H1 (cell line): Measurements from ENCODE around the gene SRRM4. TPM values are rescaled to one million over a fixed set of nuclear protein-coding genes. Genes with fewer than 3 reads are reported as not detected.
A peak's percentile ranks its signal among the peaks of the same experiment; 100 is the strongest.

ENCODE experiments used
- CTCF ChIA-PET: fragments of 300-600 bp; sonication (Branson Sonifier 250); formaldehyde crosslinking; loops from one replicate; lab custom pipeline; 2021; ENCODE audit not compliant: partially characterized antibody; lab: Charles Lee
- POLR2A ChIA-PET: fragments of 300-600 bp; sonication (Branson Sonifier 250); formaldehyde crosslinking; loops from one replicate; lab custom pipeline; 2021; ENCODE audit warnings: inconsistent platforms; ENCODE audit not compliant: partially characterized antibody; lab: Charles Lee
- DNase-seq, 2 experiments: peaks; one replicate each; pipeline versions ENCODE4 v3.0.0 to v3.0.0-alpha.2; 2010 to 2022; ENCODE audit warnings: low spot score in 2 of 2, low read depth in 1 of 2, mixed read lengths in 1 of 2
- FAIRE-seq: peaks from 2 replicates; lab custom pipeline; 2011; peaks lifted over from hg19 to GRCh38; lab: Jason Lieb, UNC
- H2AFZ ChIP-seq: 2 replicates; pipeline ENCODE4 v1.8.1; 2012; ENCODE audit warnings: low read length, inconsistent platforms
- H2AK5ac ChIP-seq: 2 replicates; pipeline ENCODE4 v1.6.1; 2013; ENCODE audit warnings: low read depth, low read length
- H2BK120ac ChIP-seq: replicated peaks from 2 replicates; pipeline ENCODE3; 2013; ENCODE audit warnings: low read depth, low read length, inconsistent platforms
- H2BK12ac ChIP-seq: 2 replicates; pipeline ENCODE4 v1.6.1; 2013; ENCODE audit warnings: low read depth, low read length
- H2BK15ac ChIP-seq: 2 replicates; pipeline ENCODE4 v1.6.1; 2013; ENCODE audit warnings: low read length
- H2BK20ac ChIP-seq: 2 replicates; pipeline ENCODE4 v1.6.1; 2013; ENCODE audit warnings: low read length
- H2BK5ac ChIP-seq: 2 replicates; pipeline ENCODE4 v1.6.1; 2013; ENCODE audit warnings: low read depth, low read length
- H3K14ac ChIP-seq: 2 replicates; pipeline ENCODE4 v1.6.1; 2013; ENCODE audit warnings: inconsistent platforms; ENCODE audit not compliant: insufficient read length
- H3K18ac ChIP-seq: 2 replicates; pipeline ENCODE4 v1.6.1; 2013; ENCODE audit warnings: low read length; ENCODE audit errors: extremely low read depth
- H3K23ac ChIP-seq: 2 replicates; pipeline ENCODE4 v1.6.1; 2013; ENCODE audit warnings: inconsistent platforms; ENCODE audit not compliant: insufficient read length
- H3K23me2 ChIP-seq: 2 replicates; pipeline ENCODE4 v1.6.1; 2013; ENCODE audit warnings: low read depth, low read length
- H3K27ac ChIP-seq: 2 replicates; pipeline ENCODE4 v1.6.1; 2011; ENCODE audit warnings: low read depth, low read length, inconsistent platforms
- H3K27me3 ChIP-seq, 4 experiments: replicated peaks in 1 of 4; 1 replicate in 1 of 4; 2 replicates in 3 of 4; pipeline versions ENCODE4 v1.6.1 to v1.8.1; 2011 to 2013; ENCODE audit warnings: low read length in 3 of 4, mild to moderate bottlenecking in 3 of 4, inconsistent platforms in 2 of 4, mixed read lengths in 2 of 4, moderate library complexity in 1 of 4; ENCODE audit not compliant: control insufficient read depth in 3 of 4, insufficient read depth in 3 of 4; ENCODE audit errors: extremely low read depth in 1 of 4
- H3K36me3 ChIP-seq, 4 experiments: 2 replicates each; pipeline versions ENCODE4 v1.6.1 to v1.8.1; 2011 to 2013; ENCODE audit warnings: mild to moderate bottlenecking in 4 of 4, low read length in 3 of 4, moderate library complexity in 2 of 4, control low read depth in 1 of 4, inconsistent platforms in 1 of 4; ENCODE audit not compliant: insufficient read depth in 4 of 4, control insufficient read depth in 2 of 4
- H3K4ac ChIP-seq: replicated peaks from 2 replicates; pipeline ENCODE3; 2013; ENCODE audit warnings: low read length, low read depth, mixed read lengths, inconsistent platforms; ENCODE audit not compliant: insufficient read length
- H3K4me1 ChIP-seq, 4 experiments: replicated peaks in 1 of 4; 1 replicate in 1 of 4; 2 replicates in 3 of 4; pipeline versions ENCODE4 v1.6.1 to v1.8.1; 2011 to 2013; ENCODE audit warnings: low read length in 3 of 4, inconsistent platforms in 2 of 4, mixed read lengths in 1 of 4; ENCODE audit not compliant: insufficient read depth in 4 of 4, control insufficient read depth in 3 of 4
- H3K4me2 ChIP-seq, 2 experiments: 2 replicates each; pipeline versions ENCODE4 v1.6.1 to v1.8.1; 2011 to 2013; ENCODE audit warnings: low read depth in 2 of 2, low read length in 2 of 2, control low read depth in 1 of 2, inconsistent platforms in 1 of 2, mild to moderate bottlenecking in 1 of 2; ENCODE audit not compliant: insufficient read depth in 1 of 2
- H3K4me3 ChIP-seq, 4 experiments: fragments of 200-600, 300-600 bp in 1 of 4; sonication (generic), shearing (Covaris generic), sonication (Bioruptor Twin) in 1 of 4; 2 replicates each; pipeline versions ENCODE4 v1.5.1 to v1.8.1; 2011 to 2016; ENCODE audit warnings: low read length in 4 of 4, low read depth in 3 of 4, control low read depth in 2 of 4, inconsistent platforms in 2 of 4, mild to moderate bottlenecking in 2 of 4, mixed read lengths in 1 of 4, moderate library complexity in 1 of 4; ENCODE audit not compliant: insufficient read depth in 2 of 4; ENCODE audit errors: extremely low read depth in 1 of 4
- H3K56ac ChIP-seq: replicated peaks from 2 replicates; pipeline ENCODE3; 2013; ENCODE audit warnings: low read depth, mild to moderate bottlenecking, mixed read lengths, low read length, inconsistent platforms; ENCODE audit not compliant: insufficient read length
- H3K79me1 ChIP-seq: 2 replicates; pipeline ENCODE4 v1.6.1; 2013; ENCODE audit warnings: low read depth, low read length, control low read depth
- H3K79me2 ChIP-seq, 2 experiments: 2 replicates each; pipeline versions ENCODE4 v1.6.1 to v1.8.1; 2012 to 2013; ENCODE audit warnings: low read length in 2 of 2, mild to moderate bottlenecking in 2 of 2, inconsistent platforms in 1 of 2; ENCODE audit not compliant: insufficient read depth in 2 of 2, control insufficient read depth in 1 of 2
- H3K9ac ChIP-seq, 4 experiments: replicated peaks in 1 of 4; 1 replicate in 1 of 4; 2 replicates in 3 of 4; pipeline versions ENCODE4 v1.6.1 to v1.8.1; 2011 to 2013; ENCODE audit warnings: low read depth in 3 of 4, low read length in 3 of 4, control low read depth in 2 of 4, mild to moderate bottlenecking in 2 of 4, moderate library complexity in 2 of 4, inconsistent platforms in 1 of 4; ENCODE audit errors: extremely low read depth in 1 of 4
- H3K9me3 ChIP-seq, 2 experiments: 2 replicates each; pipeline versions ENCODE4 v1.6.1 to v1.8.1; 2012 to 2013; ENCODE audit warnings: mild to moderate bottlenecking in 2 of 2, moderate library complexity in 2 of 2, control low read depth in 1 of 2, inconsistent platforms in 1 of 2, low read depth in 1 of 2, low read length in 1 of 2, mixed read lengths in 1 of 2; ENCODE audit not compliant: insufficient read depth in 2 of 2
- H4K20me1 ChIP-seq, 2 experiments: replicated peaks in 1 of 2; 2 replicates each; pipeline versions ENCODE3 to v1.8.1; 2011 to 2013; ENCODE audit warnings: inconsistent platforms in 2 of 2, low read length in 2 of 2, mild to moderate bottlenecking in 1 of 2; ENCODE audit not compliant: insufficient read depth in 2 of 2, control insufficient read depth in 1 of 2
- H4K5ac ChIP-seq: 2 replicates; pipeline ENCODE4 v1.6.1; 2013; ENCODE audit warnings: low read length, low read depth, mixed read lengths, inconsistent platforms; ENCODE audit not compliant: insufficient read length
- H4K8ac ChIP-seq: 2 replicates; pipeline ENCODE4 v1.8.0; 2013; ENCODE audit warnings: mild to moderate bottlenecking, moderate library complexity, low read length, inconsistent platforms; ENCODE audit not compliant: insufficient read depth; ENCODE audit errors: extremely low read depth
- H4K91ac ChIP-seq: replicated peaks from 2 replicates; pipeline ENCODE3; 2013; ENCODE audit warnings: low read length, mixed read lengths, inconsistent platforms; ENCODE audit not compliant: insufficient read length
- BCL11A ChIP-seq, 2 experiments: IDR thresholded peaks; one replicate each; pipeline ENCODE4 v1.6.1; 2011; ENCODE audit warnings: low read depth in 2 of 2, low read length in 2 of 2, mild to moderate bottlenecking in 2 of 2
- CREB1 ChIP-seq: IDR thresholded peaks from 2 replicates; pipeline ENCODE4 v1.6.1; 2012; ENCODE audit warnings: inconsistent platforms
- JUN ChIP-seq: IDR thresholded peaks from 2 replicates; pipeline ENCODE4 v1.6.1; 2011; ENCODE audit warnings: low read depth, mild to moderate bottlenecking, improper control_type of control experiment, low read length
- MAFK ChIP-seq: IDR thresholded peaks from 2 replicates; pipeline ENCODE4 v1.6.1; 2012; ENCODE audit warnings: low read depth, mild to moderate bottlenecking, improper control_type of control experiment, low read length
- RBBP5 ChIP-seq: IDR thresholded peaks from 2 replicates; pipeline ENCODE4 v1.7.1; 2012; ENCODE audit warnings: low read depth, mild to moderate bottlenecking, inconsistent platforms, low read length, moderate library complexity, borderline replicate concordance
- SP1 ChIP-seq: IDR thresholded peaks from 2 replicates; pipeline ENCODE4 v1.6.1; 2011; ENCODE audit warnings: low read depth, low read length
- SUZ12 ChIP-seq: fragments of 200-600 bp; sonication (generic); IDR thresholded peaks from 2 replicates; pipeline ENCODE4 v1.6.1; 2012; ENCODE audit warnings: mild to moderate bottlenecking, inconsistent platforms, low read length, moderate library complexity, mixed read lengths
- TAF1 ChIP-seq: IDR thresholded peaks from 2 replicates; pipeline ENCODE4 v1.6.1; 2011; ENCODE audit warnings: mild to moderate bottlenecking, low read depth, low read length
- TBP ChIP-seq: IDR thresholded peaks from 2 replicates; pipeline ENCODE4 v1.6.1; 2011; ENCODE audit warnings: low read depth, low read length, improper control_type of control experiment
- TCF12 ChIP-seq: IDR thresholded peaks from 2 replicates; pipeline ENCODE4 v1.6.1; 2011; ENCODE audit warnings: low read depth, mild to moderate bottlenecking, low read length
- WGBS, 2 experiments: shearing (Covaris generic) in 1 of 2; methylation state at CpG; one replicate each; pipeline versions ENCODE4 v1.1.6 to v1.1.7; 2013 to 2015; ENCODE audit warnings: low lambda C conversion rate in 2 of 2, mixed read lengths in 2 of 2, inconsistent platforms in 1 of 2, low coverage in 1 of 2, missing lambda C conversion rate in 1 of 2; ENCODE audit not compliant: insufficient replicate concordance in 2 of 2, insufficient coverage in 1 of 2, insufficient read length in 1 of 2; ENCODE audit errors: extremely low coverage in 1 of 2, missing lambda C conversion rate in 1 of 2; 5-methylcytosine and 5-hydroxymethylcytosine counted together
- polyA plus RNA-seq, 7 experiments: library from polyadenylated mRNA; depleted of rRNA in 3 of 7; stranded (reverse) in 5 of 7; unstranded in 2 of 7; fragments of >200 nt in 5 of 7; fragments of 200-250 nt in 2 of 7; gene quantifications; 1 replicate in 5 of 7; 2 replicates in 1 of 7; 4 replicates in 1 of 7; pipeline versions ENCODE4 v1.2.1 to v1.2.3, GENCODE V29; 2011 to 2013; ENCODE audit warnings: missing spikeins in 2 of 7, mixed read lengths in 2 of 7
- total RNA-seq: library from RNA; stranded (reverse); fragmentation: NEBNext Ultra II Directional; extraction: Animal tissue kit (Norgen Biotek cat#: 25700); gene quantifications from 2 replicates; pipeline ENCODE4 v1.2.1, GENCODE V29; 2021
- TF ChIP-seq, protein P1 (sequence below): IDR thresholded peaks from 2 replicates; pipeline ENCODE4 v1.6.1; 2011; ENCODE audit warnings: low read depth, mild to moderate bottlenecking, low read length; ENCODE audit not compliant: insufficient read depth

Gene SRRM4
- total and polyA plus RNA-seq, 2 of the 8 experiments (the other 6 are each of a cell fraction or from before 2014, with no cell fraction given) = 0.53 to 1.1 TPM

DNA sequence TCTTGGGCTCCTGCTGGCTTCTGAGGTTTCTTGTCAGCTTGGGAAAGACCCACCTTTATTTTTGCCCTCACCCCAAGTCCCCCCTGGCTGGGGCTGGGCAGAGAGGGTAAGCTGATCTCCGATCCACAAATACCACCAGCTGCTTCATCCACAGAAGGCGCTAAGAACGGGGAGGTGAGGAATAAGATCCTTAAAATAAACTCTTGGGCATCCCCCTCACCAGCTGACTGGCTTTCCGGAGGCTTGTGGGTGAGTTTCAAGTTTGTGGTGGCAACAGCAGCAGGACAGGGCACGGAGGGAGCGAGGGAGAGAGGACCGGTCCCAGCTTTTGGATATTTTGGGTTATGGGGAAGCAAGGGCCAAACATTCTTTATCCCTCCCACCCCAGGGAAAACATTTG is 176.6 kb downstream of the SRRM4 start:
- Histone ChIP-seq H3K9ac (no peak overlapping the region), H3K27ac (no peak overlapping the region), H3K36me3 (peaks cover 0 to 7% (median 0%) of the 10 kb centered on the region in 4 experiments; a peak in 1 of 8 replicates), H3K4ac (no peak overlapping the region), H2BK15ac (no peak overlapping the region), H3K27me3 (no peaks in the 10 kb centered on the region), H3K9me3 (no peaks in the 10 kb centered on the region; a peak in 1 of 4 replicates), H3K14ac (no peak overlapping the region), H2BK120ac (no peak overlapping the region), H3K4me2 (no peak overlapping the region), H3K4me3 (no peak overlapping the region), H2BK12ac (no peak overlapping the region), H3K23me2 (peaks cover 7% of the 10 kb centered on the region; the same call in 1 of the 2 replicates), H2AK5ac (no peak overlapping the region), H2BK5ac (no peak overlapping the region), H3K23ac (no peak overlapping the region), H4K20me1 (no peaks in the 10 kb centered on the region), H3K79me1 (no peaks in the 10 kb centered on the region), H3K79me2 (peaks cover 0 to 1% of the 10 kb centered on the region in 2 experiments; a peak in 1 of 4 replicates), H4K8ac (no peak overlapping the region), H2AFZ (no peak overlapping the region), H4K5ac (no peak overlapping the region), H3K4me1 (peaks cover 0 to 3% (median 1%) of the 10 kb centered on the region in 4 experiments; a peak in 4 of 7 replicates), H2BK20ac (0 out of 2 replicates have a peak overlapping the region, but pooled peaks have one; percentile 21), H3K56ac (no peak overlapping the region), H4K91ac (no peak overlapping the region), H3K18ac (no peak overlapping the region)
- ChIA-PET CTCF (interaction anchor here (1.0 kb wide), 1 partner anchor 255 kb away, joined by 3 read pairs; no protein-coding TSS in a partner anchor), POLR2A (interaction anchor here (0.7 to 1.1 kb wide), 2 partner anchors 9 to 20 kb away, joined by 3 read pairs; partner anchors contain the start of gene HSPB8)
- no peak for DNase-seq
- 90% methylated on average over 7 of the region's 7 CpGs; no CpG with 5 or more reads in 1 of the 2 experiments for WGBS, 2 experiments
- FAIRE-seq = no peak
- TF ChIP-seq BCL11A (IDR thresholded peaks at IDR 0.05; ENCODE audit: low read depth in 2 of 2, low read length in 2 of 2) (no peak), TAF1 (no peak), RBBP5 (no peak), TBP (no peak), MAFK (no peak), SP1 (no peak), TCF12 (no peak), SUZ12 (no peak), JUN (no peak), CREB1 (no peak)
- TF ChIP-seq, protein P1, sequence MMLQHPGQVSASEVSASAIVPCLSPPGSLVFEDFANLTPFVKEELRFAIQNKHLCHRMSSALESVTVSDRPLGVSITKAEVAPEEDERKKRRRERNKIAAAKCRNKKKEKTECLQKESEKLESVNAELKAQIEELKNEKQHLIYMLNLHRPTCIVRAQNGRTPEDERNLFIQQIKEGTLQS = no peak
